HPDE6-E6E7 (cell line): Measurements from ENCODE around the gene SASH3.

Source experiments
- DNase-seq: peaks from one replicate; pipeline ENCODE4 v3.0.0; 2011; ENCODE audit warnings: missing footprints; ENCODE audit errors: extremely low spot score

The SASH3 gene

DNA sequence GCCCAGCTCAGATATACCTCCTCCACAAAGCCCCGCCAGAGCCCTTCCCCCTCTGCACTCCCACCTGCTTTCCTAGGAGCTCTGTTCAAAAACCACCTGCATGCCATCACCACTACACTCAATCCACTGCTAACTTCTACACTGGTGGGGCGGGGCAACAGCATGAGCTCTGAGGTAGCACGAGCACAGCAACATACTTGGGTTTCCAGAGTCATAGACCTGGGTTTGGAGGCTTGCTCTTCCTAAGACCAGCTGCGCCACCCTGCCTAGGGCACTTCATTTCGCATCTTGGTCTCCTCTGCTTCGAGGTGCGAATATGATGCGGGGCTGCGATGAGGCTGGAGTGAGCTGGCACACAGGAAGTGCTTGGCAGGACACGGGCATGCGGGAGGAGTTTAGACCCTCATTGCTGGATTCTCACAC is 3.6 kb downstream of the SASH3 start:
- DNase-seq = no peak

GRCh38 chrX:129784371-129784770 is 4.6 kb downstream of the SASH3 start:
- no peak for DNase-seq

DNA sequence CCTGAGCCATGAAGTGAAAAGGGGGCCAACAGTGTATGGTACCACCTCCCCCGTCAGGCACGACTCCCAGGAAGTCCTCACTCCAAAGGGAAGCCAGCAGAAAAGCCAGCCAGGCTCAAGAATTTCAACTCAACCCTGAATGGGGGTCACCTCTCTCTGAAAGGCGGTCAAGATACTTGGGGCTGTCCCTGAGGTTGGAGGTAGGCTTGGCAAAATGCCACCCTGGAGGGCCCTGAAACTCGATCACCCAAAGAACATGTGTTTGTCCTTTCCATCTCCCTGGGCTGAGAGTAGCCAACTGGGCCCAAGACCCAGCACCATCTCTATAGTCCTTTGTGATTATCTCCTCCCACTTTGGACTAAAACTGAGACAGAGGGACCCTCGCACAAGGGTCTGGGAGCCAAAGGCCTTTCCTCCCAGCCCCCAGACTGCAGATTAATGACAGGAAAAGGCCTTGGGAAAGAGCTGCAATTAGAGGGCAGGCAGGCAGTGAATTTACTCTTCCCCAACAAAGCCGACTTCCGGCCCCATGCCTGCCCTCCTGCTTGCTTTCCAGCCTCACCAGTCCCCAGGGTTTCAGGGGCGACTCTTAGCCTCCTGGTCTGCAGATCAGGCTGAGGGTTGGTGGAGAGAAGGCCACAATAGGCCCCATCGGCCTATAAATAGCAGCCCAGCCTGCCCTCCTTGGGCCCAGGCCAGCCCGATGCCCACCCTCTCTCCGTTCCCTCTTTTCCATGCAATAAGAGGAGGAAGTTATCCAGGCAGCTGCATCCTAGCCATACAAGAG is 5.6 kb downstream of the SASH3 start:
- DNase-seq = no peak

DNA sequence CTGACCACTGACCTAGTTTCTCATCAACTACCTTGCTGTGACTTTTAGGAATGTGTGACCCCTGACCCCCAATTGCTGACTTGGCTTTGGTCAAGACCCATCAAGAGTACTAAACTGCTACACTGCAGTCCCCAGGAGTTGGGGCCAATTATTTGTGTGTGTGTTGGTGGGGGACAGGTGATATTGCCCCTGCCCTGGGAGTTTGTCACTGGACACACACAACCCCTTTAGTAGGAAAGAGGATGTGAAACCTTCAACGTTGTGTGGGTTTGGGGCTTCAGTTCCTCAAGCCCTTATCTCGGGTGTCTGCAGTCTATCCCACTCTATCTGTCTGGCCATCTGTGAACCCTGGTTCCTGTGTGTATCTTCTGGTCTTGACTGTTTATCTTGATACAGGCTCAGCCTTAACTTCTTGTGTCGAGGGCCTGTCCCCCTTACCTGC is 6.5 kb downstream of the SASH3 start:
- no peak for DNase-seq

DNA sequence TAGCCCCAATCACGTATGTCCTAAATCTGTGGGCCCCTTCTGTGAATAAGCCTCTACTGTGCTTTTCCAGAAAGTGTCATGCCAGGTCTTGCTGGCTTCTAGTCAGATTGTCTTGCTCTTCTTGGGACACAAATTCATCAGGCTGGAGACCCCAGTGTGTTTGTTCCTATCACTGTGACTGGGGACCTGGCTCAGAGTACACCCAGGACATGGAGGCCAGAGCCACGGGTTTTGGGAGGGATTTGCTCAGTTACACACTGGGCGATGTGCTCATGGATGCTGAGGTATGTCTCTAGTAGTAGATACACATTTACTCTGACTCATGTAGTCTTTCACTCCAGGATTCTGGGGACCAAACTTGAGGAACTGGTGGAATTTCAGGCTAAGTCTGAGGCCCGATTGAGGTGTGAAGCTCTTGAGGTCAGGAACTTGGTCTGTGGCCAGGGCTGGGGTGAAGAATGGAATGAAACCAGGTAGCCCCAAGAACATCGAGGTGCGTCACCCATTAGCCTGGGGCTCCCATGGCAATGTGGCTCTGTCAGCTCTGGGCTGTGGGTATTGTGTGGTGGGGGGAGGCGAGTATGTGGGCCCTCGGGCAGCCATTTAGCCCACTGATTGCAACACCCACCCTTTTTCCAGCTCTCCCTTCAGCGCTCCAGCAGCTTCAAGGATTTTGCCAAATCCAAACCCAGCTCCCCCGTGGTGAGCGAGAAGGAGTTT is 7.7 kb downstream of the SASH3 start:
- DNase-seq = no peak

GRCh38 chrX:129788527-129788926 is 8.8 kb downstream of the SASH3 start:
- DNase-seq = no peak

DNA sequence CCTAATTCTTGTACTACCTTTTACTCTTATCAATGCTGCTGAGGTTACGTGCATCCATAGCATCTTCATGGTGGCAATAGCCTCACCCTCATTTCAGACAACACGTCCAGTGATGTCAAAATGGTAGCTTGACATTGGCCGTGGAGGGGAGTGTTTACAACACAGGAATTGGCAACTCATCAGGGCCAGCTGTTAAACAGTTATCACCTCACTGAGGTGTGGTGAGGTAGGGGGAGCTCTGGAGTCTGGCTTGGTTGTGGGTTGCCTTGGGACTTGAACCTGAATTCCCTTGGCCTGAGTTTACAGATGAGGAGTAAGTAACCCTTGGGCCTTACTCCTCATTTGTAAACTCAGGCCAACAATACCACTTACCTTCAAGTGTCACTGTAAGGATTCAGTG is 10.4 kb downstream of the SASH3 start:
- DNase-seq = no peak

GRCh38 chrX:129790808-129791207 is 11.1 kb downstream of the SASH3 start:
- no peak for DNase-seq

DNA sequence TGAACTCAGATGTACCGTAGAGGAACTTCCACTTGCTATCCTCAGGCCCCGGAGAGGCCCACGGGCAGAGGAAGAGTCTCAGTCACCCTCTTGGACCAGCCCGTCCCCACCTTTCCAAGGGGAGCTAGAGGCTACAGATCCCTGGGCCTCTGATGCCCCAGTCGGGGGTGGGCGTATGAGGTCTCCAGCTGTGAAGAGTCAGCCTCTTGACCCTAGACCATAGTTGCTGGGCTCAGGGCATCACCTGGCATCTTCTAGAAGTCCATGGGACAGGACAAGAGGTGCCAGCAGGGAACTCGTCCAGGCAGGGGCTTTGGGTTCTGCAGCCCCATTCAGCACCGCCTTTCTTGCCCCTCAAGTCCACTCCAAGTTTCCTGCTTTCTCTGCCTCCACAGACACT is 11.6 kb downstream of the SASH3 start:
- DNase-seq = no peak

GRCh38 chrX:129791961-129792570 is 12.3 kb downstream of the SASH3 start:
- DNase-seq = no peak

GRCh38 chrX:129792586-129793291 is 13.0 kb downstream of the SASH3 start:
- DNase-seq = no peak

DNA sequence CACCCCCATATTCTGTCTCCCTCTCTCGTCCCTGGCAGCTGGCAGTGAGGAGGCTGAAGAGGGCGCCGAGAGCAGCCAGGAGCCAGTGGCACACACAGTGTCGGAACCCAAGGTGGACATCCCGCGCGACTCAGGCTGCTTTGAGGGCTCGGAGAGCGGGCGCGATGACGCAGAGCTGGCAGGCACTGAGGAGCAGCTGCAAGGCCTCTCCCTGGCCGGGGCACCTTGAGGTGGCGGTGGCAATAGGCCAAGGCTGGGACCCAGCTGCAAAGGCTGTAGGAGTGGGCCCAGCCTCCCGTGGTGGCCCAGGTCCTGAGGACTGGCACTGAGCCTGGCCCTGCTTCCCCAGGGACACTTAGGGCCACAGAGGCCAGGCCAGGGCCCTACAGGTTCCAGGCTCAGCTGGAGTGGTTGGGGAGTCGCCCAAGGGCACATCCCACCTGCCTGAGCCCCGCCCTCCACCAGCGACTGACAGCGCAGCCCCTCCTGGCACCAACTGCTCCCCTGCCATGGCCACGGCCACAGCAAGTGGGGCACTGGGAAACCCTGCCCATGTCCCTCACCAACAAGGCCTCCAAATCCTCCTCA is 13.9 kb downstream of the SASH3 start:
- DNase-seq = no peak

DNA sequence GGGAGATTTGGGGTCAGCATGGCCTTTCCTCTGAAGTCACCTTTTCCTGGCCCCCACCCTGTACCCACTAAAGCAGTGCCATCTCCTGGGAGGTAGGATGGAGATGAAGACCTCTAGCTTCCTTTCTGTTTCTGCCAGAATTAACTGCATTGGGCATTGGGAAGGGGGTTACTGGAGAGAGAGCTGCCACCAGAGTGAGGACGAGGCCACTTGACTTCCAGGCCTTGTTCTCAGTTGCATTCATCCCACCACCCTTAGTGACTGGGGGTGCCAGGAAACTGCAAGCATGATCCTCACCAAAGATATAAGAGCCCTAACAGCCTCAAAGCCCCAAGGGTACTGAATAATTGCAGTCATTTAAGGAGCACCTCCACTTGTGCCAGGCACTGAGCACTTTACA is 15.8 kb downstream of the SASH3 start:
- no peak for DNase-seq

- DNase-seq = no peak
These were observed 17.6 kb downstream of the SASH3 start for GRCh38 chrX:129797251-129797906.

DNA sequence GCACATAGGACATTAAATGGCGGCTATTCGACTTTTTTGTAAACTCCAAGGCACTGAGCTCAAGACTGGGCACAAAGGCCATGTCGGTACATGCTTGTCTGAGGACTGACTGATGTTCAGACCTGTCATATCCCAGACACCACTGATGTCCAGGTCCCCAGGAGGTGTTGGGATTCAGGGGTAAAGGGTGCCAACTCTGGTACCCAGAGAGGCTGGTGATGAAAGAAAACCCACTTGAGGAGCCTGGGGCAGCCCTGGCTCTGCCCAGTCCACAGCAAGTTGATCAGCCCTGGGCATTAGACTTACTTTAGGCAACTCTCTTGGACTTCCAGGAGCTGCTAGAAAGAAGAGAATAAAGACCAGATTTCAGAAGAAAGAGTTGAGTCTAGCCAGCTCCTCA is 18.7 kb downstream of the SASH3 start:
- DNase-seq = no peak

DNA sequence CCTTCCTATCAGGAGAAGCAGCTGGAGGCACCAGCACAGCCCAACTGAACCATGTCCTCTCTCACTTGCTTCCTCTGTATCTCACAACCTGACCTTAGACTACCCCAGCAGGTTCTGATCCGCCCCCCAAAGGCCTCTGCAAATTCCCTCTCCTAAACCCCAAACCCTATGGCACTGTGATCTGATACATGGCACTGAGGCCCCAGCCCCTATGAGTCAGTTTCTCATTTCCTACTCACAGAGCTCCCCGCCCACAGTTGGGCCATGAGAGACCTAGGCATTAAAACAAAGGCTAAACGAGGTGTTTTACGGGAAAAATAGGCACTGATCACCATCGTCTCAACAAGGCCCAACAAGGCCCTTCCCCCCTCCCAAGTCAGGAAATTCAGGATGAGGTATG is 19.1 kb downstream of the SASH3 start:
- DNase-seq = no peak

DNA sequence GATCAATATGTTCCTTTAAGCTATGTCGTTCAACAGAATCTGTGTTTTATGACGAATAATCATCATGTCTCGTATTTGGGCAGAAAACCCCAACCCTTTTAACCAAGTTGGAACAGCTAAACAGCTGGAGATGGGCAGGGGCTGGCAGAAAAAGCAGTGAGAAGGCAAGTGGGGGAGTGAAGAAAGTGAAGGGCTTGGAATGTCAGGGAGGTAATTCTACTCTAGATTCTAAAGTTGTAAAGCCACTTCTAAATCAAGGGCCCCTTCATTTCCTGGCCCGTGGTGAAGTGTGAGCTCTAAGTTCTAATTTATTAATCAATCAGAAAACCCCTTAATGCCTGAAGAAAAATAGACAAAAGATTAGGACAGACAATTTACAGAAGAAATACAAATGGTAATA is 20.4 kb downstream of the SASH3 start:
- DNase-seq = no peak

- no peak for DNase-seq
These were observed 23.1 kb downstream of the SASH3 start for GRCh38 chrX:129802863-129803262.

DNA sequence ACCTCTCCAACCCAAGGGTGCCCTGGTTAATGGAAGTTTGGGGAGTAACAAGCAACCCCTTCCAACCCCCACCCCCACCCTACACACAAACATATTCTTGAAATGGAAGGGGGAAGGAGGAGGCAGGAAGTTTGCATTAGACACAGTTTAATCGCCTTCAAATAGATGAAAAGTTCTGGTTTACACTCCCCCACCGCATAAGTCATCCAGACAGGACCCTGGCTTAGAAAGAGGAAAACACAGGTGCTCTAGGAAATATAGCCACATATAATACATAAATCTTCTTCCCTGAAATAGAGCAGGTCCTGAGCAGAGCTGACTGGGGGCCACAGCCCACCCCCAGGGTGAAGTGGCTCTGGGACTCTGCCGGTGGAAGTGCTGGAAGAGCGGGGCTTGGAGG is 25.1 kb downstream of the SASH3 start:
- no peak for DNase-seq

GRCh38 chrX:129808158-129808828 is 28.5 kb downstream of the SASH3 start:
- DNase-seq = no peak
